GM18873 (cell line): ENCODE measurements around the gene ODF2.
"Not testable (repeated sequence)": the region's sequence is repeated elsewhere in the genome, so short reads cannot be mapped to it uniquely, and the experiment has no call there.

ENCODE experiments used
- ATAC-seq: cut with Tn5 transposase; IDR thresholded peaks from one replicate; pipeline ENCODE4 v1.9.1; 2021; ENCODE audit warnings: mild to moderate bottlenecking, moderate library complexity, moderate number of reproducible peaks; ENCODE audit not compliant: unreplicated experiment, low FRiP score

Gene ODF2

GRCh38 chr9:128422783-128423150 lies 33.0 kb upstream of the ODF2 start:
- ATAC-seq = no peak

- ATAC-seq = not testable (repeated sequence)
Observed at GRCh38 chr9:128423356-128423755, 32.5 kb upstream of the ODF2 start.

DNA sequence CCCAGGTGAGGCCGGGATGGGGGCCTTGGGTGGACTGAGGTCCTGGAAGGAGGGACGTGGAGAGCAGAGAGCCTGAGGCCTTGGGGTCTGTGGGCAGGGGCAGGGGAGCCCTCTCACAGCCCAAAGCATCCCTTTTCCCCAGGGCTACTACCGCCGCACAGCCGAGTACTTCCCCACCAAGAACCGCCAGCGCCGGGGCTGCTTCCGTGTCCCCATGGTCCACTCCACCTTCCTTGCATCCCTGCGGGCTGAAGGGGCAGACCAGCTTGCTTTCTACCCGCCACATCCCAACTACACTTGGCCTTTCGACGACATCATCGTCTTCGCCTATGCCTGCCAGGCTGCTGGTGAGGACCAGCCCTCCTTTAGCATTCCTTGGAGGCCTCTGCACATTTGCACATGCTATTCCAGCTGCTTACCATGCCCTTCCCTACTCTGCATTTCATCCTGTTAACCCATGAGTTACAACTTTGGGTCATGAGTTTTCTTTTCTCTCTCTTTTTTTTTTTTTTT lies 31.5 kb upstream of the ODF2 start:
- no peak for ATAC-seq

DNA sequence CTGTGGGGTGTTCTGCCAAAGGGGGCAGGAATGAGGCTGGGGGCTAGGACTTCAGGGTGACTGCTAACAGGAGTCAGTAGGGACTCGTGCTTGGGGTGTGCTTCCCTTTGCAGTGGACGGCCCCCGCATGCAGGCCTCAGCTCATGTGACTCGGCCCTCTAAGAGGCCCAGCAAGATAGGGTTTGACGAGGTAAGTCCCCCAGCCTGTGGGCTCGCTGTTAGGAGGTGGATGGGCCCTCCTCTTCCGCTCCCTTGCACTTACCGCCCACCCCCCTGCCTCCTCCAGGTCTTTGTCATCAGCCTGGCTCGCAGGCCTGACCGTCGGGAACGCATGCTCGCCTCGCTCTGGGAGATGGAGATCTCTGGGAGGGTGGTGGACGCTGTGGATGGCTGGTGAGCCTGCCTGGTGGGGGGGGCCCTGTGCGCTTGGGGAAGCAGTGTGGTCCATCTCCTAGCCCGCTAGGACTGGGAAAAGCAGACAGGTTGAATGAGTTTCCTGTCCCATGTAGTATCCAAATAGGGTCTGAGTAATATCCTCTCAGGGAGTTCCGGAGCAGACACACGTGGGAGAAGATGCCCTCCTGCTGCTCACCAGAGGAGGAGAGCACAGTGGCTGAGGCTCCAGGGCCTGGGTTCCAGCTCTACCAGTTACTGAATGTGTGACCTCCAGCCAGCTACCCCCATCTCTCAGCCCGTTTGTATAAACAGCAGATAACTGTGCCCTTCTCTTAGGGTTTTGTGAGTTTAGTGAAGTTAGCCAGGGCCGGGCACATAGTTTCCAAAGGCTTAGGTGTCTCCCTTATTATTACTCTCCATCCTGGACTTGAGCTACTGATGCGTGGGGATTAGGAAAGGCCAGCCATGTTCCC lies 26.9 kb upstream of the ODF2 start:
- ATAC-seq = no peak

- no peak for ATAC-seq
Observed at GRCh38 chr9:128429513-128430086, 26.2 kb upstream of the ODF2 start.

DNA sequence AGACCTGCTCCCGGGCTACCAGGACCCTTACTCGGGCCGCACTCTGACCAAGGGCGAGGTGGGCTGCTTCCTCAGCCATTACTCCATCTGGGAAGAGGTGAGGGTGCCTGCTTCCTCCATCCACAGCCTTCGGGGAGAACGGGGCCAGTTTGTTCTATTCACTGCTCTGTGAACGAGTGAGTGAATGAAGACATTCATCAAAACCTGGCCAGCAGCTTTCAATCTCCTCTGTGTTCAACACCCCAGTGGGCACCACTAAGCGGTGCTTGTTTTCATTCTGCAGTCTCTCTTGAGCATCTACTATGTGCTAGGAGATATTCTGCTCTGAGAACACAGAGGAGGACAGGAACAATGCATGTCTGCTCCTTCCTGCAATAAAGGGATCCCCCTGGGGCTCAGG lies 24.6 kb upstream of the ODF2 start:
- no peak for ATAC-seq

DNA sequence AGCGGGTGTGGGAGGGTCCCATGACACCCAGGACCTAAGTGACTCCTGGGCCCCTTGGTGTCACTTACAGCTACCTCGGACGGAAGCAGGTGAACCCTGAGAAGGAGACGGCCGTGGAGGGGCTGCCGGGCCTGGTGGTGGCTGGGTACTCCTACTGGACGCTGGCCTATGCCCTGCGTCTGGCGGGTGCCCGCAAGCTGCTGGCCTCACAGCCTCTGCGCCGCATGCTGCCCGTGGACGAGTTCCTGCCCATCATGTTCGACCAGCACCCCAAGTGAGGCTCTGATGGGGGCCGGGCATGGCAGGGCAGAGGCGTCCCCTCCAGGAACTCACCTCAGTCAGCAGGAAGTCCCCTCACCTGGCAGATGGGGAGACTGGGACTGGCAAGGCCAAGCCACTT lies 21.5 kb upstream of the ODF2 start:
- ATAC-seq = no peak

GRCh38 chr9:128435611-128436010 lies 20.2 kb upstream of the ODF2 start:
- no peak for ATAC-seq

DNA sequence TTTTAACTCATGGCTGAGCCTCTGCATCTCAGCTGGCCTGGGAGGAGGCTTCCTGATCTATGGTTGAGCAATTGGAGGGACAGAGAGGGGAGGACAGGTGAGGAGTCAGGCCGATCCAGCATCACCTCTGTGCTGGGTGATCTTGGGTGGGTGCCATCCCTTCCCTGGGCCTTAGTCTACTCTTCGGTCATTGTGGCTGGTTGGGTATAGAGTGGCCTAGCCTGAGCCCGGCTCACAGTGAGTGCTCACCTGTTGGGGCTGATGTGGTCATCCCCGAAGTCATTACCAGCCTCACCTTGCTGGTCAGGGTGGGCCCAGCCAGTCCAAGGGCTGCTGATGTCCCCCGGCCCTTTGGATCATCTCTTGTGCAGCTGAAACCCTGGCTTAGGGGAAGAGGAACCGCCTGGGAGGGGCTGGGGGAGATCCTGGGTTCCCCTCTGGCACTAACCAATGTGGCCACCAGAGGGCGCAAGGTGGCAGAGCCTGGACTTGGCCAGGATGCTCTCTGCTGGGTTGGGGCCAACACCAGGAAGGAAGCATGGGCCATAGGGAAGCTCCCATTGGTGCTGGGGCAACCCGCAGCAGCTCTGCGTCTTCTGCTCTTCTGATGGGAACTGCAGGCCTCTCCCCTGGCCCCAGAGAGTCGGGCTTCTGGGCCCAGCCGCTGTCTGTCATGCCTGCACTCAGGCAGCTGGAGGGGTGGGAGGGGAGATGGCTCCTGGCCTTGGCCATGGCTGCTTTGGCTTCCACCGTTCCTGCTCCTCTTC lies 17.3 kb upstream of the ODF2 start:
- ATAC-seq = no peak

DNA sequence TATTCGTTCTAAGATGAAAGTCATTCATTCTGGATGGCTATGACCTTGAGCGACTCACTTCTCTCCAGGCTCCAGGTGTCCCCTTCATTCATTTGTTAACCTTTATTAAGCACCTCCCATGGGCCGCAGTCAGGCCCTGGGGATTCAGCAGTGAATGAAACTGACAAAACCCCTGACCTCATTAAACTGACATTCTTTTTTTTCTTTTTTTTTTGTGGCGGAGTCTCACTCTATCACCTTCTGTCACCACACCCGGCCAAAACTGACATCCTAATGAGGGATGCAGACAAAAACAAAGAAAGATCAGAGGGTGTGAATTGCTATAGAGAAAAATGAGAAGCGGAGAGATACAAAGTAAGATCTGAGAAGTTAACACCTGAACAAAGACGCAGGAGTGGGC lies 16.5 kb upstream of the ODF2 start:
- no peak for ATAC-seq

DNA sequence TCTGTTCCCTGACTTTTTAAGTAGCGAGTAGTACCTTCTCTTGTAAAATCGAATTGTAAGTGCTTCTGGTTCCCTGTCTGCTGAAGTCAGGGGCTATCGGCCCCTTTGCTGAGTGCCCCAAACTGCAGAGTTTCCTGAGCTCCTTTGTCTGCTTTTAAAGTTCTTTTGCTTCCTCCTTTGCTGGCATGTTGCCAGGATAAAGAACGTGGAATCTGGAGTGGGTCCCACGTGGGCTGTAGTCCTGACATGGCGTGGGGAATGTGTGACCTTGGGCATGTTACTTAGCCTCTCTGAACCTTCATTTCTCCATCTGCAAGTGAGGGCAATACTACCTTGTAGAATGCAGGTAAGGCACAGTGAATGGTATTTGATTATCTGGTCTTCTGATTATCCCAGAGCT lies 13.7 kb upstream of the ODF2 start:
- ATAC-seq = no peak

- not testable (repeated sequence) for ATAC-seq
Observed at GRCh38 chr9:128446505-128446904, 9.3 kb upstream of the ODF2 start.

DNA sequence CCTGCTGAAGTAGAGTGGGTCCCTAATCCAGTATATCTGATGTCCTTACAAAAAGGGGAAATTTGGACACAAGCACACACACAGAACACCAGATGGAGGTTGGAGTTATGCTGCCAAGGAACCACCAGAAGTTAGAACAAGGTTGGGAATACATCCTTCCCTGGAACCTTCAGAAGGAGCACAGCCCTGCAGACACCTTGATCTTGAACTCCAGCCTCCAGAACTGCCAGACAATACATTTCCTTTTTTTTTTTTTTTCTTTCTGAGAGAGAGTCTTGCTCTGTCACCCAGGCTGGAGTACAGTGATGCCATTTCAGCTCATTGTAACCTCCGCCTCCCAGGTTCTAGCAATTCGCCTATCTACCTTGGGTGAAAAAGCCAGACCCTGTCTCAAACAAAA lies 7.1 kb upstream of the ODF2 start:
- ATAC-seq = no peak

DNA sequence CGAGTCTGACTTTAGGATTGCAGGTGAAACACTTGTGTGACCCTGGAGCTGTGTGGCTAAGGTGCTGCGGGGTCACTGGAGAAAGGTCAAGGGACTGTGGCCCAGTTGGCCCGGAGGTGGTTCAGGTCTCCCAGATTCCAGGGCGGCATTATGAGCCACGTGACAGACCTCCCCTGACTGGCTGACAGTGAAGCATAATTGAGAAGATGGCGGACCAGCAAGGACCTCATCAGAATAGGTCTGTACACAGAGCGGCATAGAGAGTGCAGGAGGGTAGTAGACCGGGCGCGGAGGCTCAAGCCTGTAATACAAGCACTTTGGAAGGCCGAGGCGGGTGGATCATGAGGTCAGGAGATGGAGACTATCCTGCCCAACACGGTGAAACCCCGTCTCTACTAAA lies 815 bp upstream of the ODF2 start:
- no peak for ATAC-seq

GRCh38 chr9:128456613-128457061 lies 831 bp downstream of the ODF2 start:
- peak; percentile 36 for ATAC-seq

DNA sequence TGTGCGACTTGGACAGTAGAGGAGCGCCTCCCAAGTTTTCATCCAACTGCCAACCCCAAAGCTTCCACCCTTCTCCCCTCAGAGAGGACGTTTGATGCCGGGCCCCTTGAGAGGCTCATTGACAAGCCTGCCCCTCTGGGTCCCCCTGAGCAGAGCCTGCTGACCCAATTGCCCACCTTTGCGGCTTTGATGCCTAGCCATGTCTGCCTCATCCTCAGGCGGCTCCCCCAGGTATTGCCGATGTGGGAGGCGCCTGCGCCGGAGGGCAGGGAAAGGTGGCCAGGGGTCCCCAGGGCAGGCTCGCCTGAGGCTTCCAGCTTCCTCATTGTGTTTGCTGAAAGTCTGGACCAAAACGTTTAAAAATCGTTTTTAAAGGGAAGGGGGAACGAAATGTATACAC lies 1.4 kb downstream of the ODF2 start:
- no peak for ATAC-seq

DNA sequence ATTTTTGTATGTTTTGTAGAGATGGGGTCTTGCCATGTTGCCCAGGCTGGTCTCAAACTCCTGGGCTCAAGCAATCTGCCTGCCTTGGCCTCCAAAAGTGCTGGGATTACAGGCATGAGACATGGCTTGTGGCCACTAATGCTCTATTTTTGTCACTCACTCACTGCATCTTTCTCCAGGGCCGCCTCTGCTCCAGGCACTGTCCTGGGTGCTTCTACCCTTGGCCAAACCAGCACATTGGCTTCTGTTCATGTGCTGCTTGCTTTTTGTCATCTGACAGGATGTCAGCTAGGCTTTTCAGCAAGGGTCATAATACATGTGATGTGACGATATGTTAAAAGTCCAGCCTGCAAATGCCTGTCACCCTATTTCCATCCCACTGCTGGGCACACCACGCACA lies 3.2 kb downstream of the ODF2 start:
- no peak for ATAC-seq

- no peak for ATAC-seq
Observed at GRCh38 chr9:128469070-128469469, 13.3 kb downstream of the ODF2 start.

DNA sequence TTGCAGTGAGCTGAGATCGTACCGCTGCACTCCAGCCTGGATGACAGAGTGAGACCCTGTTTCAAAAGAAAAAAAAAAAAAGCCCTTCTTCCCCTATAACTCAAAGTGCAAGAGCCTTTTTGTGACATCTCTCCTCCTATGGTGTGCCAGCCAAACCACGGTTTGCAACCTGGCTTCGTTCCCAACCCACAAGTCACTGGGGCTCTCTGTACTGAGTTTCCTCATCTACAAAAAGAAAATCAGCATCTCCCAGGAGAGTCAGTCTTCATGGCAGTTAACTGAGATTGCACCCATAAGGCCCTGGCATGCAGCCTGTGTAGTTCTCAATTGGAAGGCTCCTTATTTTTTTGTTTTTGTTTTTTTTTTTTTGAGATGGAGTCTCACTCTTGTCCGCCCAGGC lies 14.8 kb downstream of the ODF2 start:
- no peak for ATAC-seq

DNA sequence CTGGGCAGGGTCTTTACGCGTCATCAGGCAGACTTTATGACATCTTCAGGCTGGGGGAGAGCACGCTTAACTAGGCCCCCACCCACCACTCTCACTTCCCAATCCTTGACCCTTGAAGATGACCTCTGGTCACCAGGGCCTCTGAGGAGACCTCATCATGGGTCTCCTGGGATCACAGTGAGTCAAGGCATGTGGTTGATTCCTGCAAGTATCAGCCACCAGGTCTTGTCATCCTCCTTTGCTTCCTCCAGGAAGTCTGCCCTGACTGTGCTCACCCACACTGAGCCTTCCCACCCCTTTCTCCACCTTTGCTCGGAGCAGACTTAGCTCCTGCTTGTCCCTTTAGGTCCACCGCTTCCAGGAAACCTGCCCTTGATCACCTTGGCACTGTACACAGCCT lies 17.3 kb downstream of the ODF2 start:
- no peak for ATAC-seq

GRCh38 chr9:128475867-128476266 lies 20.1 kb downstream of the ODF2 start:
- no peak for ATAC-seq
